Measurements from ENCODE around the gene ENPP6. TPM values are rescaled to one million over a fixed set of nuclear protein-coding genes. Genes with fewer than 3 reads are reported as not detected.

Gene ENPP6
- total RNA-seq, 1 donor from 2014 or later: not detected

- no peak for DNase-seq
- H3K4me1 ChIP-seq: no peaks in the 10 kb centered on the region
- TF ChIP-seq, protein P1, sequence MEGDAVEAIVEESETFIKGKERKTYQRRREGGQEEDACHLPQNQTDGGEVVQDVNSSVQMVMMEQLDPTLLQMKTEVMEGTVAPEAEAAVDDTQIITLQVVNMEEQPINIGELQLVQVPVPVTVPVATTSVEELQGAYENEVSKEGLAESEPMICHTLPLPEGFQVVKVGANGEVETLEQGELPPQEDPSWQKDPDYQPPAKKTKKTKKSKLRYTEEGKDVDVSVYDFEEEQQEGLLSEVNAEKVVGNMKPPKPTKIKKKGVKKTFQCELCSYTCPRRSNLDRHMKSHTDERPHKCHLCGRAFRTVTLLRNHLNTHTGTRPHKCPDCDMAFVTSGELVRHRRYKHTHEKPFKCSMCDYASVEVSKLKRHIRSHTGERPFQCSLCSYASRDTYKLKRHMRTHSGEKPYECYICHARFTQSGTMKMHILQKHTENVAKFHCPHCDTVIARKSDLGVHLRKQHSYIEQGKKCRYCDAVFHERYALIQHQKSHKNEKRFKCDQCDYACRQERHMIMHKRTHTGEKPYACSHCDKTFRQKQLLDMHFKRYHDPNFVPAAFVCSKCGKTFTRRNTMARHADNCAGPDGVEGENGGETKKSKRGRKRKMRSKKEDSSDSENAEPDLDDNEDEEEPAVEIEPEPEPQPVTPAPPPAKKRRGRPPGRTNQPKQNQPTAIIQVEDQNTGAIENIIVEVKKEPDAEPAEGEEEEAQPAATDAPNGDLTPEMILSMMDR (IDR thresholded peaks at IDR 0.05; ENCODE audit: borderline replicate concordance): no peak
- no peaks in the 10 kb centered on the region for H3K9me3 ChIP-seq (replicated peaks)
- H3K36me3 ChIP-seq: no peaks in the 10 kb centered on the region
- no peak overlapping the region for H3K27ac ChIP-seq (replicated peaks)
- no peaks in the 10 kb centered on the region for H3K27me3 ChIP-seq (ENCODE audit: low read depth)
- no peak overlapping the region for H3K4me3 ChIP-seq
- intact Hi-C loops (cut with micrococcal nuclease): no loop called here
Measured at GRCh38 chr4:184205243-184205642, 12.4 kb downstream of the ENPP6 start.

DNA sequence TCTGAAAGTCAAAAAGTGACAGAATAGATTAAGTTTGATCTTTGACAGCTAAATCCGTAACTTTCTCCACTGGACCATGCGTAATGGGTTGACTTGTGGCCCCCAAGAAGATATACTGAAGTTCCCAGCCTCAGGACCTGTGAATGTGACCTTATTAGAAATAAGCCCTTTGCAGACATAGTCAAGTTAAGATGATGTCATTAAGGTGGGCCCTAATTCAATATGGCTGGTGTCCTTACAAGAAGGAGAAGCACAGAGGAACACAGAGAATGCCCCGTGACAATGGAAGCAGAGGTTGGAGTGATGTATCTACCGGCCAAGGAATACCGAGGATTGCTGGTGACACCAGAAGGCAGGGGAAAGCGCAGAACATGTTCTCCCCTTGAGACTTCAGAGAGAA, 14.4 kb downstream of the ENPP6 start:
- Histone ChIP-seq H3K4me1 (no peaks in the 10 kb centered on the region), H3K27ac (replicated peaks) (no peak overlapping the region), H3K27me3 (ENCODE audit: low read depth) (no peaks in the 10 kb centered on the region), H3K36me3 (no peaks in the 10 kb centered on the region), H3K4me3 (no peak overlapping the region), H3K9me3 (replicated peaks) (no peaks in the 10 kb centered on the region)
- TF ChIP-seq, protein P1 (IDR thresholded peaks at IDR 0.05; ENCODE audit: borderline replicate concordance): no peak
- DNase-seq: no peak
- intact Hi-C loops (cut with micrococcal nuclease): no loop called here

DNA sequence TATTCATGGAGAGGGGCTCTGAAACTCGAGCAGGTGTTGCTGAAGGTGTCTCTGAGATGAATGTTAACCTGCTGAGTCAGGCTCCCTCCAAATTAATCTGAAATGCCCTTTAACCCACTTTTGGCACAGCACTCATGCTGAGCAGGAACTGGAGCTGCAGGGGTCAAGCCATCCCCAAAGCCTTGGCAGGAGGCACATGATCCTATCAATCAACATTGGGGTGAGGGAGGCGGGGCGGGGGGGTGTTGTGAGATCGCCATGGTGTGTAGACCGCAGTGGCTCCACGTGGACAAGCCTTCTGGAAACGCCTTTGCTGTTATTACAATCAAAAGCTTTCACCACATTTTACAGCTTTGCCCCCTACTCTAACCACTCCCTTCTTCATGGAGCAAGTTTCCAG, 16.5 kb downstream of the ENPP6 start:
- Histone ChIP-seq H3K27me3 (ENCODE audit: low read depth) (no peaks in the 10 kb centered on the region), H3K4me3 (no peak overlapping the region), H3K9me3 (replicated peaks) (no peaks in the 10 kb centered on the region), H3K4me1 (no peaks in the 10 kb centered on the region), H3K36me3 (no peaks in the 10 kb centered on the region), H3K27ac (replicated peaks) (no peak overlapping the region)
- intact Hi-C loops (cut with micrococcal nuclease): no loop called here
- TF ChIP-seq, protein P1 (IDR thresholded peaks at IDR 0.05; ENCODE audit: borderline replicate concordance): no peak
- no peak for DNase-seq

- TF ChIP-seq, protein P1 (IDR thresholded peaks at IDR 0.05; ENCODE audit: borderline replicate concordance): no peak
- Histone ChIP-seq H3K4me3 (no peak overlapping the region), H3K4me1 (no peaks in the 10 kb centered on the region), H3K27ac (replicated peaks) (no peak overlapping the region), H3K36me3 (no peaks in the 10 kb centered on the region), H3K9me3 (replicated peaks) (no peaks in the 10 kb centered on the region), H3K27me3 (ENCODE audit: low read depth) (no peaks in the 10 kb centered on the region)
- DNase-seq: no peak
- intact Hi-C loops (cut with micrococcal nuclease): no loop called here
Measured at GRCh38 chr4:184200296-184200695, 17.4 kb downstream of the ENPP6 start.

GRCh38 chr4:184199780-184200179, 17.9 kb downstream of the ENPP6 start:
- no peaks in the 10 kb centered on the region for H3K27me3 ChIP-seq (ENCODE audit: low read depth)
- H3K36me3 ChIP-seq: no peaks in the 10 kb centered on the region
- H3K9me3 ChIP-seq (replicated peaks): no peaks in the 10 kb centered on the region
- TF ChIP-seq, protein P1 (IDR thresholded peaks at IDR 0.05; ENCODE audit: borderline replicate concordance): no peak
- no peak overlapping the region for H3K4me3 ChIP-seq
- intact Hi-C loops (cut with micrococcal nuclease): no loop called here
- H3K4me1 ChIP-seq: no peaks in the 10 kb centered on the region
- no peak overlapping the region for H3K27ac ChIP-seq (replicated peaks)
- no peak for DNase-seq

DNA sequence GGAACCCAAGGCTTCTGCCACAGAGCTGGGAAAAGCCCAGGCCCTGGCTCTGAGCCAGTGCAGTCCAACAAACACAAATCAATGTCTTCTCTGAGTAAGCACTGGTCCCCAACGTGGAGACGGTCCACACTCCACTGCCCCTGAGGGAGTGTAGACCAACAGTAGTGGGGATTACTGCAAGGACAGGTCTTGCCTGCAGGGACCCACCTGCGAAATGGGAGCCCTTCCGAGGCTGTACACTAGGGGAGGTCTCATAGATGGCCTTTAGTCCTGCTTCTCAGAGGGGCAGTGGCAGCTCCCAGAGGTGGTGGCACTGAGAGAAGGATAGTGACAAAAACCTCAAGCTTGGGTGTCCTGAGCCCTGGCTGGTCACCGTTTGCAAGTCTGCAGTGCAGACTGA, 19.5 kb downstream of the ENPP6 start:
- DNase-seq: no peak
- no peaks in the 10 kb centered on the region for H3K9me3 ChIP-seq (replicated peaks)
- H3K27ac ChIP-seq (replicated peaks): no peak overlapping the region
- H3K4me3 ChIP-seq: no peak overlapping the region
- TF ChIP-seq, protein P1 (IDR thresholded peaks at IDR 0.05; ENCODE audit: borderline replicate concordance): no peak
- no peaks in the 10 kb centered on the region for H3K27me3 ChIP-seq (ENCODE audit: low read depth)
- intact Hi-C loops (cut with micrococcal nuclease): no loop called here
- H3K4me1 ChIP-seq: no peaks in the 10 kb centered on the region
- no peaks in the 10 kb centered on the region for H3K36me3 ChIP-seq
